MG63 (cell line): ENCODE data around the gene ARID1B. TPM values are rescaled to one million over a fixed set of nuclear protein-coding genes. Genes with fewer than 3 reads are reported as not detected.
"Not testable (repeated sequence)": the region's sequence is repeated elsewhere in the genome, so short reads cannot be mapped to it uniquely, and the experiment has no call there.

ENCODE experiments used
- DNase-seq: peaks from one replicate; pipeline ENCODE4 v3.0.0-alpha.2; 2020
- H3K27me3 ChIP-seq: fragments of 250-450 bp; sonication (Bioruptor Pico); 2 replicates; pipeline ENCODE4 v1.5.1; 2020; ENCODE audit warnings: mild to moderate bottlenecking, moderate library complexity
- H3K36me3 ChIP-seq: fragments of 250-450 bp; sonication (Bioruptor Pico); 2 replicates; pipeline ENCODE4 v1.5.1; 2020; ENCODE audit warnings: mild to moderate bottlenecking, moderate library complexity
- H3K4me3 ChIP-seq: fragments of 250-450 bp; sonication (Bioruptor Pico); 2 replicates; pipeline ENCODE4 v1.5.1; 2020; ENCODE audit warnings: mild to moderate bottlenecking, moderate library complexity
- H3K9me3 ChIP-seq: fragments of 250-450 bp; sonication (Bioruptor Pico); 2 replicates; pipeline ENCODE4 v1.5.1; 2020; ENCODE audit warnings: mild to moderate bottlenecking, moderate library complexity
- total RNA-seq: library from RNA; depleted of rRNA; stranded (reverse); fragments of >200 nt; shearing (Covaris generic); gene quantifications from 2 replicates; pipeline ENCODE4 v1.2.3, GENCODE V29; 2014; ENCODE audit warnings: low replicate concordance

The ARID1B gene
- total RNA-seq, 1 experiment from 2014 or later = 9.9 TPM

- no peak for DNase-seq
- Histone ChIP-seq H3K27me3 (no peaks in the 10 kb centered on the region), H3K4me3 (no peak overlapping the region), H3K9me3 (no peaks in the 10 kb centered on the region), H3K36me3 (peaks cover 2% of the 10 kb centered on the region)
Measured at GRCh38 chr6:156938143-156938542, 161.0 kb downstream of the ARID1B start.

- H3K27me3 ChIP-seq = no peaks in the 10 kb centered on the region
- no peak overlapping the region for H3K4me3 ChIP-seq
- no peaks in the 10 kb centered on the region for H3K9me3 ChIP-seq
- no peak for DNase-seq
- H3K36me3 ChIP-seq = peaks cover 2% of the 10 kb centered on the region
Measured at GRCh38 chr6:156940221-156940620, 163.0 kb downstream of the ARID1B start.

- DNase-seq = no peak
- Histone ChIP-seq H3K27me3 (no peaks in the 10 kb centered on the region), H3K9me3 (no peaks in the 10 kb centered on the region), H3K4me3 (no peak overlapping the region), H3K36me3 (peaks cover 2% of the 10 kb centered on the region; the same call in 1 of the 2 replicates)
Measured at GRCh38 chr6:156942266-156942665, 165.1 kb downstream of the ARID1B start.

- no peaks in the 10 kb centered on the region for H3K27me3 ChIP-seq
- H3K36me3 ChIP-seq = peaks cover 2% of the 10 kb centered on the region; the same call in 1 of the 2 replicates
- H3K4me3 ChIP-seq = peak overlapping the region; percentile 13
- H3K9me3 ChIP-seq = no peaks in the 10 kb centered on the region
- DNase-seq = no peak
Measured at GRCh38 chr6:156943166-156943565, 166.0 kb downstream of the ARID1B start.

- Histone ChIP-seq H3K36me3 (peaks cover 2% of the 10 kb centered on the region; the same call in 1 of the 2 replicates), H3K27me3 (no peaks in the 10 kb centered on the region), H3K9me3 (no peaks in the 10 kb centered on the region), H3K4me3 (peak overlapping the region; percentile 13)
- DNase-seq = peak; percentile 30
Measured at GRCh38 chr6:156943816-156944215, 166.6 kb downstream of the ARID1B start.

GRCh38 chr6:156944412-156944811 lies 167.2 kb downstream of the ARID1B start:
- H3K4me3 ChIP-seq = peak overlapping the region; percentile 13
- peaks cover 2% of the 10 kb centered on the region; the same call in 1 of the 2 replicates for H3K36me3 ChIP-seq
- no peaks in the 10 kb centered on the region for H3K27me3 ChIP-seq
- H3K9me3 ChIP-seq = no peaks in the 10 kb centered on the region
- no peak for DNase-seq

- H3K4me3 ChIP-seq, H3K9me3 ChIP-seq, H3K27me3 ChIP-seq, H3K36me3 ChIP-seq, DNase-seq: not testable (repeated sequence)
Measured at GRCh38 chr6:156945789-156946172, 168.6 kb downstream of the ARID1B start.

GRCh38 chr6:156946370-156946936 lies 169.3 kb downstream of the ARID1B start:
- no peaks in the 10 kb centered on the region for H3K27me3 ChIP-seq
- DNase-seq = no peak
- H3K4me3 ChIP-seq = no peak overlapping the region
- no peaks in the 10 kb centered on the region for H3K9me3 ChIP-seq
- H3K36me3 ChIP-seq = no peaks in the 10 kb centered on the region

GRCh38 chr6:156948277-156948676 lies 171.1 kb downstream of the ARID1B start:
- H3K9me3 ChIP-seq = no peaks in the 10 kb centered on the region
- H3K36me3 ChIP-seq = no peaks in the 10 kb centered on the region
- no peak for DNase-seq
- H3K27me3 ChIP-seq = no peaks in the 10 kb centered on the region
- no peak overlapping the region for H3K4me3 ChIP-seq

- Histone ChIP-seq H3K36me3 (no peaks in the 10 kb centered on the region), H3K9me3 (no peaks in the 10 kb centered on the region), H3K4me3 (no peak overlapping the region), H3K27me3 (no peaks in the 10 kb centered on the region)
- DNase-seq = no peak
Measured at GRCh38 chr6:156948807-156949206, 171.6 kb downstream of the ARID1B start.

- peak; percentile 73 for DNase-seq
- no peaks in the 10 kb centered on the region for H3K27me3 ChIP-seq
- H3K36me3 ChIP-seq = no peaks in the 10 kb centered on the region
- no peaks in the 10 kb centered on the region for H3K9me3 ChIP-seq
- no peak overlapping the region for H3K4me3 ChIP-seq
Measured at GRCh38 chr6:156949376-156949775, 172.2 kb downstream of the ARID1B start.

GRCh38 chr6:156950084-156950483 lies 172.9 kb downstream of the ARID1B start:
- Histone ChIP-seq H3K36me3 (no peaks in the 10 kb centered on the region), H3K9me3 (no peaks in the 10 kb centered on the region), H3K4me3 (no peak overlapping the region), H3K27me3 (no peaks in the 10 kb centered on the region)
- DNase-seq = no peak

GRCh38 chr6:156950531-156950930 lies 173.4 kb downstream of the ARID1B start:
- H3K36me3 ChIP-seq = no peaks in the 10 kb centered on the region
- DNase-seq = no peak
- no peaks in the 10 kb centered on the region for H3K27me3 ChIP-seq
- no peaks in the 10 kb centered on the region for H3K9me3 ChIP-seq
- no peak overlapping the region for H3K4me3 ChIP-seq

- Histone ChIP-seq H3K4me3 (no peak overlapping the region), H3K36me3 (no peaks in the 10 kb centered on the region), H3K27me3 (no peaks in the 10 kb centered on the region), H3K9me3 (no peaks in the 10 kb centered on the region)
- DNase-seq = no peak
Measured at GRCh38 chr6:156952401-156952800, 175.2 kb downstream of the ARID1B start.

- Histone ChIP-seq H3K4me3 (peak overlapping the region; percentile 17), H3K27me3 (no peaks in the 10 kb centered on the region), H3K9me3 (no peaks in the 10 kb centered on the region), H3K36me3 (no peaks in the 10 kb centered on the region)
- no peak for DNase-seq
Measured at GRCh38 chr6:156953127-156953478, 175.9 kb downstream of the ARID1B start.

- peak; percentile 76 for DNase-seq
- H3K9me3 ChIP-seq = no peaks in the 10 kb centered on the region
- peak overlapping the region; percentile 17 for H3K4me3 ChIP-seq
- H3K27me3 ChIP-seq = no peaks in the 10 kb centered on the region
- H3K36me3 ChIP-seq = no peaks in the 10 kb centered on the region
Measured at GRCh38 chr6:156953479-156954146, 176.4 kb downstream of the ARID1B start.

- Histone ChIP-seq H3K9me3 (no peaks in the 10 kb centered on the region), H3K4me3 (no peak overlapping the region), H3K36me3 (no peaks in the 10 kb centered on the region), H3K27me3 (no peaks in the 10 kb centered on the region)
- DNase-seq = no peak
Measured at GRCh38 chr6:156954191-156954590, 177.0 kb downstream of the ARID1B start.

- no peak for DNase-seq
- no peaks in the 10 kb centered on the region for H3K36me3 ChIP-seq
- H3K4me3 ChIP-seq = no peak overlapping the region
- no peaks in the 10 kb centered on the region for H3K9me3 ChIP-seq
- no peaks in the 10 kb centered on the region for H3K27me3 ChIP-seq
Measured at GRCh38 chr6:156954816-156955215, 177.6 kb downstream of the ARID1B start.
